Activated CD4-positive, alpha-beta T cell treated with anti-CD3 and anti-CD28 coated beads, Interleukin-2, amount 10 ng/mL, durations not matched to agents 7 days and 5 days (primary cell): Measurements from ENCODE around the gene ARVCF. TPM values are rescaled to one million over a fixed set of nuclear protein-coding genes. Genes with fewer than 3 reads are reported as not detected.
A peak's percentile ranks its signal among the peaks of the same experiment; 100 is the strongest.

Experiments
- CTCF ChIA-PET: fragments of 350-600 bp; sonication (Branson Sonifier 250); formaldehyde crosslinking; loops from one replicate; lab custom pipeline; 2021; ENCODE audit warnings: antibody characterized with exemption; lab: Charles Lee
- POLR2A ChIA-PET: fragments of 350-600 bp; sonication (Branson Sonifier 250); formaldehyde crosslinking; loops from one replicate; lab custom pipeline; 2021; ENCODE audit warnings: antibody characterized with exemption; lab: Charles Lee
- DNase-seq: peaks from one replicate; pipeline ENCODE4 v3.0.0-alpha.2; 2020
- H3K27ac Mint-ChIP-seq: one replicate; pipeline ENCODE4 v1.8.0; 2021; ENCODE audit warnings: mild to moderate bottlenecking, moderate library complexity, mixed read lengths
- H3K27me3 Mint-ChIP-seq: one replicate; pipeline ENCODE4 v1.8.0; 2021; ENCODE audit warnings: mixed read lengths
- H3K36me3 Mint-ChIP-seq: one replicate; pipeline ENCODE4 v1.8.0; 2021; ENCODE audit warnings: low read depth, mixed read lengths
- H3K4me1 Mint-ChIP-seq: one replicate; pipeline ENCODE4 v1.8.0; 2021; ENCODE audit warnings: mixed read lengths
- H3K4me3 Mint-ChIP-seq: one replicate; pipeline ENCODE4 v1.8.0; 2021; ENCODE audit warnings: mild to moderate bottlenecking, moderate library complexity, mixed read lengths
- H3K9me3 Mint-ChIP-seq: one replicate; pipeline ENCODE4 v1.8.0; 2021; ENCODE audit warnings: mixed read lengths
- total RNA-seq, 2 experiments: library from RNA; stranded (reverse); gene quantifications; one replicate each; pipeline ENCODE4 v1.2.3, GENCODE V29; 2021

Gene ARVCF
- total RNA-seq, 2 experiments from 2014 or later: 0.89 to 1.2 TPM

DNA sequence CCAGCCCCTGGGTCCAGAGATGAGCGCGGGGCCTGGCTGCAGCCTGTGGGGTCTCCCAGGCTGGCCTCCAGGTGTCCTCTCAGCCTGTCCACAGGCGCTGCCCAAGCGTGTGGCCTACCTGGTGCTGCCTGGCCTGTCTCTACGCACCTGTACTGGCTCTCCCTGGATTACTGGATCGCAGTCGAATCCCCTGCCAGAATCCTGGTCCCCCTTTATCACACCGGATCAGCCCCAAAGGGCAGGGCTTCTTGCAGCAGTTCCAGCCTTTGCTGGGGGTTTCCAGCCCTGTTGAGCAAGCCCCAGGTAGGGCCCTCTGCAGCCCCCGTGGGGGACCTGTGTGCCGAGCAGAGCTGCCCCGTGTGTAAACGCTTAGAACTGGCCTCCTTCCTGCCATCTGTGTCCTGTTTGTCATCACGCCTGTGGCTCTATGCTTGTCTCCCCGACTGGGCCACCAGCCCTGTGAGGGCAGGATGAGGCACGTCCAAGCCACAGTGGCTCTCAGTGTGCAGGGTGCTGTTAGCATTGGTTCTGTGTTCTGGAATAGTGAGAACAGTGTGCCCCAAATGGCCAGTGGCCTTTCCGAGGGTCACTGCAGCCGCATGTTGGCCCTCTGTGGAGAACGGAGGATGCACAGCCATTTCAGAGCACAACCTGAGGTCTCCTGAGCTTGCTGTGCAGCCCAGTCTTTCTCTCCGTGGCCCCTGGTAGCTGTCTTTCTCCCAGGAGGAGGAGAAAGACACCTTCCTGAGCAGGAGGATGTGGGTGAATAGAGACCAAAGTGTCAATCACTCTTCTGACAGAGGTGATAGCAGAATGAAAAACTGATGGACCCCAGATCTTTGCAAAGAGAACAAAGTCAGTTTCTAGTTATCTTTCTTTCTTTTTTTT lies 61.1 kb downstream of the ARVCF start:
- Mint-ChIP-seq H3K36me3 (no peaks in the 10 kb centered on the region), H3K27ac (peak overlapping the region; percentile 76), H3K9me3 (no peaks in the 10 kb centered on the region), H3K4me1 (peaks cover 19% of the 10 kb centered on the region), H3K27me3 (no peaks in the 10 kb centered on the region), H3K4me3 (no peak overlapping the region)
- DNase-seq: no peak
- POLR2A ChIA-PET: interaction anchor here (0.6 kb wide), 1 partner anchor 14 kb away, joined by 4 read pairs; no protein-coding TSS in a partner anchor
- CTCF ChIA-PET: interaction anchor here (0.8 kb wide), 1 partner anchor 365 kb away, joined by 3 read pairs; the partner anchor contains the start of gene DGCR6L

DNA sequence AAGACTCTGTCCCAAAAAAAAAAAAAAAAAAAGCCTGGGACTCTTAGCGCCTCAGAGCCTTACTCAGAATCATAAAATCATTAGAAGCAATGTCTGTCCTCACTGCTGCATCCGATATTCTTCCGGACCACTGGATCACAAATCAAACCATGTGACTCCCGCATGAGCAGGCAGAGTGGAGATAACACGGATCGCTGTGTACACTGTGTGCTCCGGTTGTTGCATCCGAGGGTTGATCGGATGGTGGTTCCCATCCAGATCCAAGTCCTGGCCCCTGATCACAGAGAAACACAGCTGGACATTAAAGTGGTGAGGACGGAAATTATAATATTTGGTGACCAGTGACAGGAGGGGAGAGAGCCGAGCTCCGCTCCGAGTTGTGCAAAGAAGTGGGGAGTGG lies 65.3 kb downstream of the ARVCF start:
- CTCF ChIA-PET: no interaction called here
- H3K27ac Mint-ChIP-seq: peak overlapping the region; percentile 23

DNA sequence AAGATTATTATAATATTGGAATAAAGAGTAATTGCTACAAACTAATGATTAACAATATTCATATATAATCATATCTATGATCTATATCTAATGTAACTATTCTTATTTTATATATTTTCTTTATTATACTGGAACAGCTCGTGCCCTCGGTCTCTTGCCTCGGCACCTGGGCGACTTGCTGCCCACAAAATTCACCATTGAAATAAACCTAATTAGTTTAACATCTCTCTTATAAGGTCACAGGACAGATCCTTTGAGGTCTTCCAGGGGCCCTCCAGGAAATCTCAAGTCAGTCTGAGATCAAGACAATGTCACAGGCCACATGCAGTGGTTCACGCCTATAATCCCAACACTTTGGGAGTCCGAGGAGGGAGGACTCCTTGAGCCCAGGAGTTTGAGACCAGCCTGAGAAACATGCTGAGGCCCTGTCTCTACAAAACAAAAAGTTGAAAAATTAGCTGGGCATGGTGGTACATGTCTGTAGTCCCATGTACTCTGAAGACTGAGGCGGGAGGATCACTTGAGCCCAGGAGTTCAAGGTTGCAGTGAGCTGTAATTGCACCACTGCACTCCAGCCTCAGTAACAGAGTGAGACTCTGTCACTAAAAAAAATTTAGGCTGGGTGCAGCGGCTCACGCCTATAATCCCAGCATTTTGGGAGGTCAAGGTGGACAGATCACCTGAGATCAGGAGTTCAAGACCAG lies 68.4 kb downstream of the ARVCF start:
- peaks cover 20% of the 10 kb centered on the region for H3K4me1 Mint-ChIP-seq
- H3K9me3 Mint-ChIP-seq: no peaks in the 10 kb centered on the region
- CTCF ChIA-PET: interaction anchor here (1.0 to 2.2 kb wide), 5 partner anchors 9 to 218 kb away, joined by 3 to 12 read pairs (median 3); no protein-coding TSS in a partner anchor
- no peak for DNase-seq
- no peaks in the 10 kb centered on the region for H3K27me3 Mint-ChIP-seq
- no peak overlapping the region for H3K27ac Mint-ChIP-seq
- no peak overlapping the region for H3K4me3 Mint-ChIP-seq
- POLR2A ChIA-PET: no interaction called here
- H3K36me3 Mint-ChIP-seq: peaks cover 4% of the 10 kb centered on the region

More for the DNA sequence above, 65.3 kb downstream of the ARVCF start:
- POLR2A ChIA-PET: no interaction called here
- Mint-ChIP-seq H3K4me1 (peaks cover 27% of the 10 kb centered on the region), H3K9me3 (no peaks in the 10 kb centered on the region), H3K36me3 (peaks cover 1% of the 10 kb centered on the region), H3K27me3 (no peaks in the 10 kb centered on the region), H3K4me3 (no peak overlapping the region)
- DNase-seq: no peak

DNA sequence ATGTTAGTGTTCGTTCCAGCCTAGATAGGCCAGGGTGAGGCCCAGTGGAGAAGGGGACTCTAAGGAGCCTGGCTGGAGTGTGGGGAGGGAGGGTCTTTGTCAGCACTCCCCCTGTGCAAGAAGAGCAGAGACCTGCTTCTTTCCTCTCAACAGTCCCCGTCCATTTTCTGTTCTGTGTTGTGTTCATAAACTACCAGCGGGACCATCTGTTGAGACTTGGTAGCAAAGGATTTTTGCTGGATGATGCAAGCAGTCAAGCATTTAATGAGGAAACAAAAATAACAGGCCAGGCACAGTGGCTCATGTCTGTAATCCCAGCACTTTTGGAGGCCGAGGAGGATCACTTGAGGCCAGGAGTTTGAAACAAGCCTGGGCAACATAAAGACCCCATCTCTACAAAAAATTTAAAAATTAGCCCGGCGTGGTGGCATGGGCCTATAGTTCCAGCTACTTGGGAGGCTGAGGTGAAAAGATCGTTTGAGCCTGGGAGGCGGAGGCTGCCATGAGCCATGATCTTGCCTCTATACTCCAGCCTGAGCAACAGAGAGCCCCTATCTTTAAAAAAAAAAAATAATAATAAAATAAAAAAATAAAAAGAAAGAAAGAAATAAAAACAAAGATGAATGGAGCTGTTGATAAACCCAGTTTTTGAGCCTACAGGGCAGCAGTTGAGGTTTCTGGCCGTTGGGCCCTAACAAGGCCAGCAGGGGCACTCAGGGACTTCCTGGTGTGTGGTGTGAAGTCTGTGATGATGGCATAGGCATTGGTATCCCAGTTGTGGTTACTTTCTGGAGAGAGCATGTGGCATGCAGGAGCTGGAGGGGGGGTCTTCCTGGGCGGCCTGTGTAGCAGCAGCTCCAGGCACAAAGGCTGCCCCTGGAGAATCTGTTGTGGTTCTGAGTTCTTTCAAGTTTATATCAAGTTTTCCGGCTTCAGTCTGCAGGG lies 73.3 kb downstream of the ARVCF start:
- DNase-seq: no peak
- H3K27ac Mint-ChIP-seq: peak overlapping the region; percentile 96
- ChIA-PET CTCF (interaction anchor here (0.6 to 2.3 kb wide), 3 partner anchors 11 to 213 kb away, joined by 3 to 7 read pairs (median 4); no protein-coding TSS in a partner anchor), POLR2A (interaction anchor here (0.6 kb wide), 1 partner anchor 174 kb away, joined by 3 read pairs; no protein-coding TSS in a partner anchor)
- H3K27me3 Mint-ChIP-seq: no peaks in the 10 kb centered on the region
- peaks cover 40% of the 10 kb centered on the region for H3K4me1 Mint-ChIP-seq
- peaks cover 7% of the 10 kb centered on the region for H3K36me3 Mint-ChIP-seq
- no peaks in the 10 kb centered on the region for H3K9me3 Mint-ChIP-seq
- H3K4me3 Mint-ChIP-seq: peak overlapping the region; percentile 89

DNA sequence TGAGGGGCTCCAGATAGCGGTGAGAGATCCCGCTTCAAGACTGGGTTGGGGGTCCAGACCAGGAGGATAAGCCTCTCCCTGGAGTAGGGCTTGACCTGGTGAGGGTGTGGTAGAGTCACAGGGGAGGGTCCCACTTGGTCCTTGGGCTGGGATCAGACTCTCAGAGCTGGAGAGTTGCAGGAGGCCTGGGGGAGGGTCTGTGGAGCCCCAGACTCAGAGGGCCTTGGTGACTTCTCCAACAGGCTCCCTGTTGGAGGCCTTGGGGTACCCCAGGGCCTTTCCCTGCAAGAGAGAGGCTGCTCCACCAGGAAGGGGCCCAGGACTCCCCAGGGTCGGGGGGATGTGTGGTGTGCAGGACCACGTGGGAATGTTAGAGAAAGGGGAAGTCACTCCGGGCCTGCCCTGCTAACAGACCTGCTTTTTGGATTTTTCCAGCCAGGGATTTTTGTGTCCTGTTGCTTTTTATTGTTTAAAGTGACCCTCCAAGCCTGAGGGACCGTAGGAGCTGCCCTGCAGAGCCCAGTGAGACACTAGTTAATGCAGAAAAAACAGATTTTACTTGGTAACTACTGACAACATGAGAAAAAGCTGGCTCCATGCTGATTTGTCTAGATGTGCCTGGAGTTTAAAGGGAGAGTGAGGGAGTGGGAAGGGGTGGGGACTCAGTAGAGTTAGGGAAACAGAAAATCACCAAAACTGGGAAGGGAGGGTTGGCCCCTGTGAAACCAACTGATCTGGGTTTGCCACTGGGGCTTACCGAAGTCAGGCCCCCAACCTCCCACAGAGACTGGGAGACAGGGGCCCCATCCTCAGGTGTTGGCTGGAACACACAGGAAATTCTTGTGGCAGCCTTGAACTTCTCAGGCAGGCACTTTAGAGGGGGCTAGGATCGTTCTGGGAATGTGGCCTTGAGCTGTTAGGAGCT lies 74.2 kb downstream of the ARVCF start:
- Mint-ChIP-seq H3K4me3 (peak overlapping the region; percentile 89), H3K27ac (peak overlapping the region; percentile 96), H3K36me3 (peaks cover 7% of the 10 kb centered on the region), H3K9me3 (no peaks in the 10 kb centered on the region), H3K27me3 (no peaks in the 10 kb centered on the region), H3K4me1 (peaks cover 36% of the 10 kb centered on the region)
- ChIA-PET CTCF (interaction anchor here (1.1 to 2.3 kb wide), 2 partner anchors 11 to 212 kb away, joined by 4 to 7 read pairs; no protein-coding TSS in a partner anchor), POLR2A (no interaction called here)
- no peak for DNase-seq

DNA sequence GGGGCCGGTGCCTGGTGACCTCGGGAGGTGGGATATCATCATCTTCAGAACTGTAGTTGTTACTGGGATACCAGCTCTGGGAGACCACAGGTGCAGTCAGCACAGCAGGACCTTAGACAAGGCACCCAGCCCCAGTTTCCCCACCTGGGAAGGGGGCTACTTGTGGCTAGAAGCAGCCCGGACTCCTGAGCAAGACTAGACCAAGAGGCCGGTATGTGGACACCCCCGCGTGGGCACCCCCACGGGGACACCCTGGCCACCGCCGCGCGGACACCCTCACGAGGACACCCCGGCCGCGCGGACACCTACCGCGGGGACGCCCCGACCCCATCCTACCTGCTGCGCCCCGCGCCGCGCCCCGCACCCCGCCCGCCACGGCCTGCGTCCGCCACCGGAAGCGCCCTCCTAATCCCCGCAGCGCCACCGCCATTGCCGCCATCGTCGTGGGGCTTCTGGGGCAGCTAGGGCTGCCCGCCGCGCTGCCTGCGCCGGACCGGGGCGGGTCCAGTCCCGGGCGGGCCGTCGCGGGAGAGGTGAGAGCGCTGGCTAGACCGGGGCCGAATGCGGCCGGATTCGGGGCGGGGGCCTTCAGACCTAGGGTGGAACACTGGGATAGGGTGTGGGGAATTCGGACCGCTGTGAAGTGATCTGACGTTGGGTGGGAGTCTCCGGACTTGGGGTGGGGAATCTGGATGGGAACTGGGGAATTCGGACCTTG lies 75.1 kb downstream of the ARVCF start, which contains the start of the genes COMT and TXNRD2:
Gene COMT (plus strand): TSS at position 408 of the 718 bp plus-strand sequence. CDS start 20,755 bp downstream, outside the sequence.
Gene TXNRD2 (minus strand): TSS at position 454 of the 718 bp plus-strand sequence. CDS start 15 bp downstream, at position 439.
- Mint-ChIP-seq H3K27ac (peak within 1 kb of the TSS; percentile 96), H3K4me3 (peak within 1 kb of the TSS; percentile 89), H3K9me3 (peaks cover 3% of the 10 kb centered on the region), H3K4me1 (peaks cover 31% of the 10 kb centered on the region), H3K27me3 (no peaks in the 10 kb centered on the region), H3K36me3 (peaks cover 15% of the 10 kb centered on the region)
- CTCF ChIA-PET: interaction anchor here (1.1 to 2.3 kb wide), 2 partner anchors 12 to 211 kb away, joined by 4 to 7 read pairs; no protein-coding TSS in a partner anchor
- POLR2A ChIA-PET: interaction anchor here (0.7 kb wide), 1 partner anchor 14 kb away, joined by 4 read pairs; no protein-coding TSS in a partner anchor
- DNase-seq: peak; percentile 77

DNA sequence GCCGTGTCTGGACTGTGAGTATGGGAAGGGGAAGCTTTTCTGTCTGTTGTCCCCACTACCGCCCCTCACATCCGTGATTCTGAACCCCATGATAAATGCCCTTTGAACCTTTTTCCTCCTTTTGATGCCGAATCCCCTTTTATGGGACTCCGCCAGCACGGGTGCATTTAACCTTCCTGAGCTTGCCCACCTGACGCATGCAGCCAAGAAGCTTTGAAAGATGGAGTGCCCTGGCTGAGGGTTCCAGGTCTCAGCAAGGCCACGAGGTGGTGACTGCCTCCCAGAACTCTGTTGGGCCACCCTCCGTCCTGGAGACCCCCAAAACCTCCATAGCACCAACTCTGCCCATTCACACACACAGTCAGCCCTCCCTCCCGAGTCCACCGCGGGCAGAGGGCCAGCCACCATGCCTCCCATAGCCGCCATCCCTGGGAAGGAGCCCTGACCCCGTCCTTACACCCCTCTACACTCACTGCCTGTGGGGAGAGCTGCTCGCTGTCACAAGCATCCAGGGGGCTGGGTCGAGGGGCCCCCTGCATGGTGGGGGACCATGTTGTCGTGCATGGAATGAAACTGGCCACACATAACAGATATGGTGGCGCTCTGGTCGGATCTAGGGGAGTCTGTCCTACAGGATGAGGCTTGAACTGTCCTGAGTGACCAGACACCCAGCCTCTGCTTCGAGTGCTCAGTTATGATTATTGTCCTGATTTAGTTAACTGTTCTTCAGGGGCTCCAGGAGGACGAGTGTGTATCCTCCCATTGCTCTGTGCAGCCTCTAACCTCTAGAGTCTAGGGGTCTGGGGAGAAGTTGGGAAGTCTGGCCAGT lies 75.9 kb downstream of the ARVCF start:
- Mint-ChIP-seq H3K36me3 (peaks cover 23% of the 10 kb centered on the region), H3K27ac (peak overlapping the region; percentile 96), H3K4me3 (peak overlapping the region; percentile 89), H3K27me3 (no peaks in the 10 kb centered on the region), H3K4me1 (peaks cover 29% of the 10 kb centered on the region), H3K9me3 (peaks cover 7% of the 10 kb centered on the region)
- POLR2A ChIA-PET: interaction anchor here (0.7 kb wide), 1 partner anchor 15 kb away, joined by 4 read pairs; no protein-coding TSS in a partner anchor
- CTCF ChIA-PET: interaction anchor here (2.3 kb wide), 1 partner anchor 210 kb away, joined by 7 read pairs; no protein-coding TSS in a partner anchor
- no peak for DNase-seq

DNA sequence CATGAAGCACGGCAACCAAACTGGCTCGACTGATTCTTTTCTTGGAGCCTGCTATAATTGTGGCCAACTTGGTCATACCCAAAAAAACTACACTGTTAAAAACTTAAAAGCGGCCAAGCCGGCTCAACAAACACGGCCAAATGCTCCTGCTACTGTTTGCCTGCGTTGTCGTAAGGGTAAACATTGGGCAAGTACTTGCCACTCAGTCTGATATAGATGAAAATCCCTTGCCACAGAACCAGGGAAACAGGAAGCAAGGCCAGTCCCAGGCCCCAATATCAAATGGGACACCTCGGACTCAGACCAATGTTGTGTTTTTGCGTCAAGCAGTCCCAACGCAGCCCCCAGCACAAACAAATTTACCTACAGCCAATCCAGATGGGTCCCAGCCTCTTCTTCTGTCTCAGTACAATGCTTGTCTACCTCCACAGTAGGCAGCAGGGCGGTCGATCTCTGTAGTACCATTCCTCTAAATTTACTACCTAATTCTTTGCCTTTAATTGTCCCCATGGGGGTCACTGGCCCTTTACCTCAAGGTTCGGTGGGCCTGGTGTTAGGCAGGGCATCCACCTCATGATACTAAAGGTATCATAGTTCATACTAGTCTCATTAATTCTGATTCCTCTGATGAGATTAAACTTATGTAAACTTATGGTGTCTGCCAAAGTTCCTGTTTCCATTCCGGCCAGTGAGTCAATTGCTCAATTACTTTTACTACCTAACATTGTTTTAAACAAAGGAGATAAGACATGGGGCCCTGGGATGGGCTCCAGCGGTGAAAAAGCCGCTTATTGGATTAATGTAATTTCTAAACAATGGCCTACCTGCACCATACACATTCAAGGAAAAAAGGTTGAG lies 78.8 kb downstream of the ARVCF start:
- ChIA-PET POLR2A (no interaction called here), CTCF (no interaction called here)
- no peak overlapping the region for H3K27ac Mint-ChIP-seq
- H3K4me3 Mint-ChIP-seq: no peak overlapping the region
- peaks cover 23% of the 10 kb centered on the region for H3K36me3 Mint-ChIP-seq
- DNase-seq: no peak
- H3K9me3 Mint-ChIP-seq: peaks cover 14% of the 10 kb centered on the region
- peaks cover 17% of the 10 kb centered on the region for H3K4me1 Mint-ChIP-seq
- H3K27me3 Mint-ChIP-seq: no peaks in the 10 kb centered on the region

DNA sequence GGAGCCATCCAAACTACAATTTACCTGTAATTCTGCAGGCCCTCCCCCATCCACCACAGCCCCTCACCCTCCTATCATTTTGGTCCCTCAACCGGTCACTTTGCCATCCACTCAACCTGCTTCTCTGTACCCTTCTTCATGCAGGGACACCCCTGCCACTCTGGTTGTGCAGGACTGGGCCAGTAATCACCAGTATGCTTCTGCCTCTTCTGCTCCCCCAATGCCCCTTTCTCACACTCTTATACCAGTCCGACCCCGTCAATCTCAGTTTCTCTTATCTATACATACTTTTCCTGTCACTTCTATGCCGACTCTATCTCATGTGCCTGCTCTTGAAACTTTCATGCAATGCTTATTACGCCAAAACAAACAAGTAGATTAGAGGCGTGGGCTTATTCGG lies 80.1 kb downstream of the ARVCF start:
- no peaks in the 10 kb centered on the region for H3K27me3 Mint-ChIP-seq
- DNase-seq: no peak
- peaks cover 11% of the 10 kb centered on the region for H3K4me1 Mint-ChIP-seq
- CTCF ChIA-PET: no interaction called here
- H3K4me3 Mint-ChIP-seq: no peak overlapping the region
- H3K27ac Mint-ChIP-seq: no peak overlapping the region
- peaks cover 14% of the 10 kb centered on the region for H3K9me3 Mint-ChIP-seq
- POLR2A ChIA-PET: no interaction called here
- H3K36me3 Mint-ChIP-seq: peaks cover 22% of the 10 kb centered on the region
